Adrenal gland (tissue), 12 donors: ENCODE measurements around the gene PRMT7. TPM values are rescaled to one million over a fixed set of nuclear protein-coding genes. Genes with fewer than 3 reads are reported as not detected.

Experiments
- DNase-seq, 7 donors: peaks; one replicate each; pipeline ENCODE4 v3.0.0-alpha.2; 2019 to 2020
- H3K27ac ChIP-seq, 5 donors: fragments of 200-600 bp; sonication (generic) in 4 of 5; 1 replicate in 3 of 5; 2 replicates in 2 of 5; pipeline versions ENCODE4 v1.5.1 to v1.8.0; 2016 to 2020; ENCODE audit warnings: mild to moderate bottlenecking in 1 of 5
- H3K27me3 ChIP-seq: fragments of 200-600 bp; 2 replicates; pipeline ENCODE4 v1.8.0; 2021
- H3K36me3 ChIP-seq, 2 donors: fragments of 200-600 bp; replicated peaks in 1 of 2; 1 replicate in 1 of 2; 2 replicates in 1 of 2; pipeline versions ENCODE4 v1.5.1 to v1.8.0; 2018 to 2022
- H3K4me1 ChIP-seq, 2 donors: fragments of 200-600 bp; replicated peaks in 1 of 2; 1 replicate in 1 of 2; 2 replicates in 1 of 2; pipeline versions ENCODE4 v1.5.1 to v1.8.0; 2018 to 2021
- H3K4me3 ChIP-seq, 4 donors: fragments of 200-600 bp; sonication (generic) in 3 of 4; one replicate each; pipeline ENCODE4 v1.5.1; 2016 to 2018
- H3K9me3 ChIP-seq, 3 donors: fragments of 200-600 bp; sonication (generic) in 1 of 3; replicated peaks in 1 of 3; 1 replicate in 2 of 3; 2 replicates in 1 of 3; pipeline versions ENCODE4 v1.5.1 to v1.8.0; 2016 to 2021
- CTCF ChIP-seq, 6 experiments: fragments of 450-650 bp in 4 of 6; fragments of 200-600 bp in 2 of 6; sonication (generic) in 1 of 6; IDR thresholded peaks; 1 replicate in 5 of 6; 2 replicates in 1 of 6; pipeline versions ENCODE4 v1.5.1 to v1.8.0; 2016 to 2021; ENCODE audit warnings: antibody characterized with exemption in 6 of 6, mild to moderate bottlenecking in 2 of 6, moderate library complexity in 1 of 6
- POLR2A ChIP-seq, 2 donors: fragments of 450-650 bp; IDR thresholded peaks; one replicate each; pipeline ENCODE4 v1.6.1; 2017; ENCODE audit warnings: antibody characterized with exemption in 2 of 2, mild to moderate bottlenecking in 2 of 2, moderate library complexity in 1 of 2
- WGBS, 4 donors: extraction: QIAGEN DNeasy Blood & Tissue Kit in 2 of 4; methylation state at CpG; one replicate each; pipeline versions ENCODE4 v1.1.5 to v1.1.7; 2013 to 2017; 5-methylcytosine and 5-hydroxymethylcytosine counted together
- intact Hi-C, 2 donors: fragments of 100-400 bp; cut with DNase I; formaldehyde crosslinking; loops; one replicate each; pipeline versions ENCODE4 v1.14.1 to v1.15.0; 2022 to 2023
- polyA plus RNA-seq, 3 donors: library from polyadenylated mRNA; stranded (reverse); fragments of 200-250 nt in 2 of 3; fragments of 350-450 nt in 1 of 3; fragmentation: Illumina TruSeq in 1 of 3; extraction: RNeasy Lipid Tissue Mini Kit (QIAGEN cat#74804) in 1 of 3; gene quantifications; one replicate each; pipeline ENCODE4 v1.2.3, GENCODE V29; 2013 to 2014
- total RNA-seq, 9 donors: library from RNA; depleted of rRNA in 4 of 9; stranded (reverse); fragments of >200 nt in 4 of 9; fragments of 120-200 nt in 1 of 9; fragmentation: NEBNext Ultra II Directional in 1 of 9; extraction: Animal tissue kit (Norgen Biotek cat#: 25700) in 1 of 9; gene quantifications; one replicate each; pipeline versions ENCODE4 v1.1.0 to v1.2.4, GENCODE V29; 2013 to 2023
- donor health status: healthy with polysubstance abuse.
- donor health status: Bipolar disorder and iron deficiency.
- donor health status: DM: yes; HTN: yes; CAD: no.
- donor health status: DM: no; HTN: no; CAD: no.
- donor health status: DM: no; HTN: no; CAD: no.
- donor health status: DM: yes; HTN: yes; CAD: no.

PRMT7 gene
- total and polyA plus RNA-seq, 12 donors: 30.0 to 141 (median 42.7) TPM

DNA sequence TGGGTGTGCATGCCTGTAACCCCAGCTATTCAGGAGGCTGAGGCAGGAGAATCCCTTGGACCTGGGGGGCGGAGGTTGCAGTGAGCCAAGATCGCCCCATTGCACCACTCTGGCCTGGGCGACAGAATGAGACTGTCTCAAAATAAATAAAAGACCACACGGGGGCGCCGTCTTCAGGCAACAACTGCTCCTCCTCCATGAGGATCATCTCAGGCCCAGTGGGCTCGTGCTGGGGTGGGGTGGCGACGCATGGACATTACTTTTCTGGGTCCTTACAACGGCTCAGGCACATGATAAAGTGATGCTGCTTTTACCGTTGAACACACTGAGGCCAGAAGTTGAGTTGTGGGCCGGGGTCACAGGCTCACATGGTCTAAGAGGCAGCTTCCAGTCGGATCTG lies 56.2 kb downstream of the PRMT7 start:
- peak in 5 of 7 donors; percentile 50 to 78 (median 62) for DNase-seq
- H3K4me1 ChIP-seq: peaks cover 0 to 10% of the 10 kb centered on the region in 2 donors
- intact Hi-C loops: no loop called here
- TF ChIP-seq CTCF (IDR thresholded peaks at IDR 0.05): peak; percentile 15 to 49 (median 35)
- TF ChIP-seq POLR2A (IDR thresholded peaks at IDR 0.05): no peak
- H3K4me3 ChIP-seq: no peak overlapping the region
- H3K27ac ChIP-seq: no peak overlapping the region
- no peaks in the 10 kb centered on the region for H3K9me3 ChIP-seq
- no peaks in the 10 kb centered on the region for H3K27me3 ChIP-seq
- 47 to 60% (median 54%) methylated on average over 12 to 13 of the region's 13 CpGs for WGBS, 4 donors
- H3K36me3 ChIP-seq: no peaks in the 10 kb centered on the region

GRCh38 chr16:68367440-68367839 lies 56.6 kb downstream of the PRMT7 start:
- Histone ChIP-seq H3K4me3 (no peak overlapping the region), H3K4me1 (peaks cover 0 to 10% of the 10 kb centered on the region in 2 donors), H3K9me3 (no peaks in the 10 kb centered on the region), H3K36me3 (no peaks in the 10 kb centered on the region), H3K27ac (no peak overlapping the region), H3K27me3 (no peaks in the 10 kb centered on the region)
- no peak for DNase-seq
- WGBS, 4 donors: 77 to 89% (median 80%) methylated on average over 16 to 20 of the region's 20 CpGs
- intact Hi-C loops: no loop called here
- TF ChIP-seq POLR2A (IDR thresholded peaks at IDR 0.05) (no peak), CTCF (IDR thresholded peaks at IDR 0.05) (no peak)

DNA sequence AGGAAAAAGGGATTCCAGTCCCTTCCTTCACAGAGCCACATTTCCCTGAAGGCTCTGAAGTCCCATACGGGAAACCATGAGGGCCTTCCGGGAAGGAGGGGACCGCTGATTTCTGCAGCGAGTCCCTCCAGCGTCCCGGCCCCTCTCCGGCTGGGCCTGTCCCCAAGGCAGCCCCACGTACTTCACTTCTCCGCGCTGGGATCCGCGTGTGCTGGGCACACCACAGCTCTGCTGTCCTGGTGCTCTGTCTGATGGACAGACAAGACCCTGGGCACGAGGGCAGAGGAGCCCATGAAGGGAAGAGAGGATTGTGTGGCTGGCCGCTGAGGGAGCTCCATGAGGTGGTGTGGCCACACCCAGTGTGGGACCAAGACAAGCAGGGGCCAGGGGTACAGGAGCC lies 57.1 kb downstream of the PRMT7 start:
- Histone ChIP-seq H3K27me3 (no peaks in the 10 kb centered on the region), H3K27ac (no peak overlapping the region), H3K4me1 (peaks cover 0 to 10% of the 10 kb centered on the region in 2 donors), H3K4me3 (no peak overlapping the region), H3K9me3 (no peaks in the 10 kb centered on the region), H3K36me3 (no peaks in the 10 kb centered on the region)
- TF ChIP-seq POLR2A (IDR thresholded peaks at IDR 0.05) (no peak), CTCF (IDR thresholded peaks at IDR 0.05) (no peak)
- intact Hi-C loops: no loop called here
- no peak for DNase-seq
- WGBS, 4 donors: 85 to 87% (median 86%) methylated on average over 11 to 14 of the region's 14 CpGs

GRCh38 chr16:68368301-68368888 lies 57.6 kb downstream of the PRMT7 start:
- no peak for DNase-seq
- intact Hi-C loops: no loop called here
- 78 to 84% (median 79%) methylated on average over 11 to 12 of the region's 12 CpGs for WGBS, 4 donors
- TF ChIP-seq POLR2A (IDR thresholded peaks at IDR 0.05) (no peak), CTCF (IDR thresholded peaks at IDR 0.05) (no peak)
- H3K4me1 ChIP-seq: peaks cover 0 to 10% of the 10 kb centered on the region in 2 donors
- H3K27me3 ChIP-seq: no peaks in the 10 kb centered on the region
- H3K36me3 ChIP-seq: no peaks in the 10 kb centered on the region
- H3K27ac ChIP-seq: no peak overlapping the region
- no peak overlapping the region for H3K4me3 ChIP-seq
- no peaks in the 10 kb centered on the region for H3K9me3 ChIP-seq
